ENCODE results near the gene CFAP74. TPM values are rescaled to one million over a fixed set of nuclear protein-coding genes. Genes with fewer than 3 reads are reported as not detected.
A peak's percentile ranks its signal among the peaks of the same experiment; 100 is the strongest.

Gene CFAP74
- total and polyA plus RNA-seq, 9 of the 15 experiments (the other 6 are each of a cell fraction or from before 2014, with no cell fraction given): 0.03 to 0.15 (median 0.05) TPM; not detected in 6

DNA sequence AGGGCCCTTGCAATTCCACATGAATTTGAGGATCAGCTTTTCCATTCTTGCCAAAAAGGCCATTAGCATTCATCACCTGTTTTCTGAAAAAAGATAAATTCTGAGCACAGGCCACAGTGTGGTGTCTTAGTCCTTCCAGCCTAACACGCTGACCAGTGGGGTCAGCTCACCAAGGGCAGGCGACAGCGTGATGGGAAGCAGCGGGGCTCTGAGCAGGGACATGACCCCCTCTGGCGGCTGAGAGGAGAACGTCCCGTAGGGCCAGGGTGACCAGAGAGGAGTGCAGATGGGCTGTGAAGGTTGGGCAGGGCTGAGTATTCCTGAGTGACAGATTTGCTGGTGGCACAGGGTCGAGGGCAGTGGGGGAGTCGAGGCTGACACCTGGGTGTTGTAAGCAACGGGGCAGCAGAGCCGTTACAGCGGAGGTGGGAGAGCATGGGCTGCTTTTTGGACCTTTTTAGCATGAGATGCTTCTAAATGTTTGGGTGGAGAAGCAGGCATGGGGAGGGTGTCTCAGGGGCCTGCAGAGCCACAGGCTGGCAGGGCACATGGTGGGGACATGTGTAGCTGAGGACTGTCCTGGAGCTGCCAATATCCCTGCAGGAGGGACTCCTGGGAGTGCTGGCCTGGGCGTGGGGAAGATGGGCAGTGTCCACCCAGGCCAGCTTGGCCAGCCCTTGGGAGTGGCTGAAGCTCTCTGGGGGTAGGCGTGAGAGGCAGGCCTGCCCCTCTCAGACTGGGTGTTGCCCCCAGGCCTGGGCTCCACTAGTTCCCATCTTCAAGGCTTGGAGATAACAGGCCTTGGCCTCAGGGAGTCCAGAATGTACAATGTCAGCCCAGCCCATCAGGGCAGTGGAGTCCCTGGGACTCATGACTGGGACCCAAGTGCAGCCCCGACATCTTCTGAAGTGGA lies 97.1 kb downstream of the CFAP74 start (continued):
- TF ChIP-seq, protein P1, sequence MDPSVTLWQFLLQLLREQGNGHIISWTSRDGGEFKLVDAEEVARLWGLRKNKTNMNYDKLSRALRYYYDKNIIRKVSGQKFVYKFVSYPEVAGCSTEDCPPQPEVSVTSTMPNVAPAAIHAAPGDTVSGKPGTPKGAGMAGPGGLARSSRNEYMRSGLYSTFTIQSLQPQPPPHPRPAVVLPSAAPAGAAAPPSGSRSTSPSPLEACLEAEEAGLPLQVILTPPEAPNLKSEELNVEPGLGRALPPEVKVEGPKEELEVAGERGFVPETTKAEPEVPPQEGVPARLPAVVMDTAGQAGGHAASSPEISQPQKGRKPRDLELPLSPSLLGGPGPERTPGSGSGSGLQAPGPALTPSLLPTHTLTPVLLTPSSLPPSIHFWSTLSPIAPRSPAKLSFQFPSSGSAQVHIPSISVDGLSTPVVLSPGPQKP (CRISPR knock-in tag; IDR thresholded peaks at IDR 0.05): no peak
- TF ChIP-seq NFATC3 (IDR thresholded peaks at IDR 0.05) (no peak), KAT8 (IDR thresholded peaks at IDR 0.05; ENCODE audit: low read depth) (no peak), RB1 (IDR thresholded peaks at IDR 0.05; ENCODE audit: low read depth) (peak; percentile 87), SNIP1 (IDR thresholded peaks at IDR 0.05; ENCODE audit: low read depth) (no peak), SIRT6 (IDR thresholded peaks at IDR 0.05; ENCODE audit: low read depth, low read length) (no peak), ZNF41 (CRISPR knock-in tag; conservative IDR thresholded peaks at IDR 0.05) (no peak), FOXA1 (IDR thresholded peaks at IDR 0.05; ENCODE audit: borderline replicate concordance) (no peak), SRF (CRISPR knock-in tag; IDR thresholded peaks at IDR 0.05) (no peak), PRMT5 (CRISPR knock-in tag; IDR thresholded peaks at IDR 0.05) (no peak), FOXM1 (IDR thresholded peaks at IDR 0.05; ENCODE audit: low read depth) (no peak), FOXM1 (CRISPR knock-in tag; IDR thresholded peaks at IDR 0.05; ENCODE audit: low read depth) (no peak), ZNF644 (tag; IDR thresholded peaks at IDR 0.05; ENCODE audit: low read depth) (no peak), CTBP1 (IDR thresholded peaks at IDR 0.05; ENCODE audit: borderline replicate concordance) (peak; percentile 88; the same call in 1 of the 2 replicates), RBM22 (IDR thresholded peaks at IDR 0.05; ENCODE audit: low read depth, low read length, poor library complexity, severe bottlenecking) (no peak), WHSC1 (IDR thresholded peaks at IDR 0.05; ENCODE audit: low read length) (no peak), YBX1 (IDR thresholded peaks at IDR 0.05) (no peak), SREBF2 (CRISPR knock-in tag; IDR thresholded peaks at IDR 0.05) (no peak), SMARCA5 (IDR thresholded peaks at IDR 0.05) (peak; percentile 55; the same call in 1 of the 2 replicates), GATAD2B (IDR thresholded peaks at IDR 0.05; ENCODE audit: borderline replicate concordance) (no peak), MYC (IDR thresholded peaks at IDR 0.05; ENCODE audit: low read depth, low read length) (peak; percentile 90), MYC (CRISPR knock-in tag; IDR thresholded peaks at IDR 0.05; ENCODE audit: borderline replicate concordance, low read depth) (no peak), ZBED1 (IDR thresholded peaks at IDR 0.05) (peak; percentile 72; the same call in 1 of the 2 replicates), TOE1 (IDR thresholded peaks at IDR 0.05; ENCODE audit: borderline replicate concordance) (peak; percentile 38; the same call in 1 of the 2 replicates), TOE1 (CRISPR knock-in tag; IDR thresholded peaks at IDR 0.05; ENCODE audit: borderline replicate concordance, low read depth) (no peak)
- TF ChIP-seq, protein P2, sequence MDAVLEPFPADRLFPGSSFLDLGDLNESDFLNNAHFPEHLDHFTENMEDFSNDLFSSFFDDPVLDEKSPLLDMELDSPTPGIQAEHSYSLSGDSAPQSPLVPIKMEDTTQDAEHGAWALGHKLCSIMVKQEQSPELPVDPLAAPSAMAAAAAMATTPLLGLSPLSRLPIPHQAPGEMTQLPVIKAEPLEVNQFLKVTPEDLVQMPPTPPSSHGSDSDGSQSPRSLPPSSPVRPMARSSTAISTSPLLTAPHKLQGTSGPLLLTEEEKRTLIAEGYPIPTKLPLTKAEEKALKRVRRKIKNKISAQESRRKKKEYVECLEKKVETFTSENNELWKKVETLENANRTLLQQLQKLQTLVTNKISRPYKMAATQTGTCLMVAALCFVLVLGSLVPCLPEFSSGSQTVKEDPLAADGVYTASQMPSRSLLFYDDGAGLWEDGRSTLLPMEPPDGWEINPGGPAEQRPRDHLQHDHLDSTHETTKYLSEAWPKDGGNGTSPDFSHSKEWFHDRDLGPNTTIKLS (IDR thresholded peaks at IDR 0.05; ENCODE audit: borderline replicate concordance, low read depth): no peak
- TF ChIP-seq, protein P3, sequence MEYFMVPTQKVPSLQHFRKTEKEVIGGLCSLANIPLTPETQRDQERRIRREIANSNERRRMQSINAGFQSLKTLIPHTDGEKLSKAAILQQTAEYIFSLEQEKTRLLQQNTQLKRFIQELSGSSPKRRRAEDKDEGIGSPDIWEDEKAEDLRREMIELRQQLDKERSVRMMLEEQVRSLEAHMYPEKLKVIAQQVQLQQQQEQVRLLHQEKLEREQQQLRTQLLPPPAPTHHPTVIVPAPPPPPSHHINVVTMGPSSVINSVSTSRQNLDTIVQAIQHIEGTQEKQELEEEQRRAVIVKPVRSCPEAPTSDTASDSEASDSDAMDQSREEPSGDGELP (CRISPR knock-in tag; IDR thresholded peaks at IDR 0.05; ENCODE audit: borderline replicate concordance): peak; percentile 90
